Gastroesophageal sphincter (tissue), 4 donors: ENCODE results near the gene PMVK. TPM values are rescaled to one million over a fixed set of nuclear protein-coding genes. Genes with fewer than 3 reads are reported as not detected.
"Not testable (repeated sequence)": the region's sequence is repeated elsewhere in the genome, so short reads cannot be mapped to it uniquely, and the experiment has no call there.

ENCODE experiments used
- ATAC-seq: fragments of 150-250 bp; one replicate; pipeline ENCODE4 v1.9.1; 2016; ENCODE audit warnings: mild to moderate bottlenecking, moderate library complexity
- H3K27ac ChIP-seq, 4 donors: fragments of 200-600 bp; sonication (generic) in 3 of 4; 1 replicate in 3 of 4; 2 replicates in 1 of 4; pipeline ENCODE4 v1.5.1; 2016 to 2019
- H3K27me3 ChIP-seq: fragments of 200-600 bp; sonication (generic); one replicate; pipeline ENCODE4 v1.5.1; 2019
- H3K36me3 ChIP-seq, 2 donors: fragments of 200-600 bp; sonication (generic); one replicate each; pipeline ENCODE4 v1.5.1; 2019; ENCODE audit warnings: control low read depth in 1 of 2
- H3K4me1 ChIP-seq, 3 donors: fragments of 200-600 bp; sonication (generic); 1 replicate in 2 of 3; 2 replicates in 1 of 3; pipeline ENCODE4 v1.5.1; 2016 to 2019; ENCODE audit warnings: control low read depth in 2 of 3
- H3K4me3 ChIP-seq, 2 donors: fragments of 200-600 bp; sonication (generic); one replicate each; pipeline ENCODE4 v1.5.1; 2019; ENCODE audit warnings: mild to moderate bottlenecking in 1 of 2, moderate library complexity in 1 of 2
- H3K9me3 ChIP-seq, 3 donors: fragments of 200-600 bp; sonication (generic); one replicate each; pipeline ENCODE4 v1.5.1; 2017 to 2019; ENCODE audit warnings: control low read depth in 2 of 3
- EP300 ChIP-seq: sonication (generic); formaldehyde crosslinking; IDR thresholded peaks from one replicate; pipeline ENCODE4 v1.6.1; 2017; ENCODE audit warnings: antibody characterized with exemption, mild to moderate bottlenecking
- POLR2A ChIP-seq, 2 donors: fragments of 450-650 bp; IDR thresholded peaks; one replicate each; pipeline ENCODE4 v1.6.1; 2017; ENCODE audit warnings: antibody characterized with exemption in 2 of 2, mild to moderate bottlenecking in 2 of 2, moderate library complexity in 1 of 2
- POLR2AphosphoS5 ChIP-seq: sonication (generic); formaldehyde crosslinking; IDR thresholded peaks from one replicate; pipeline ENCODE4 v1.6.1; 2017; ENCODE audit warnings: antibody characterized with exemption
- WGBS, 2 donors: methylation state at CpG; one replicate each; pipeline ENCODE4 v1.1.5; 2018; ENCODE audit warnings: low coverage in 1 of 2; 5-methylcytosine and 5-hydroxymethylcytosine counted together
- total RNA-seq, 4 donors: library from RNA; depleted of rRNA; stranded (reverse); fragments of >200 nt; gene quantifications; one replicate each; pipeline ENCODE4 v1.1.0, GENCODE V29; 2016
- TF ChIP-seq, protein P1 (sequence below), 4 experiments: fragments of 200-600 bp in 2 of 4; fragments of 450-650 bp in 2 of 4; sonication (generic) in 1 of 4; IDR thresholded peaks; one replicate each; pipeline ENCODE4 v1.5.1; 2017 to 2019; ENCODE audit warnings: antibody characterized with exemption in 4 of 4, mild to moderate bottlenecking in 2 of 4, moderate library complexity in 2 of 4

The PMVK gene
- total RNA-seq, 4 donors from 2014 or later = 15.8 to 21.3 (median 18.2) TPM

DNA sequence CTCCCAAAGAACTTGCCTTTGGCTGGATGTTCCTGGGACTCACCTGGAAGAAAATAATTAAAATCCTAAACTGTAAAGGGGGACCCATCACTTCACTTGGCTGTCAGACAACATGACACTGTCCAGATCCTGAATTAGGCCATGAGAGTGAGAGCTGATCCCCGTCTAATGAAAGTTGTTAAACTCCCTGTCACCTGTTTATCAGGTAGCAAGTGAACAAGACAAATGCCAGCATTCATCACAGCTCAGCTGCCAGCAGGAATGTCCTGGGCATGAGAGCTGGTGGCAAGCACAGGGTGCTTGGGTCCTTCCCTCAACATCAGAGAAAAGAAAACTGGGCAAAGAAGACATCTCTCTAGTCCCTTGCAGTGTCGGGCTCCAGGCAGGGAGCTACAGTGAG lies 23.8 kb downstream of the PMVK start:
- WGBS, 2 donors = 89 to 90% methylated on average over 2 of the region's 2 CpGs
- no peaks in the 10 kb centered on the region for H3K27me3 ChIP-seq
- H3K27ac ChIP-seq = no peak overlapping the region
- H3K36me3 ChIP-seq = peaks cover 0 to 8% of the 10 kb centered on the region in 2 donors
- ATAC-seq = no peak
- H3K4me3 ChIP-seq = no peak overlapping the region
- TF ChIP-seq, protein P1, sequence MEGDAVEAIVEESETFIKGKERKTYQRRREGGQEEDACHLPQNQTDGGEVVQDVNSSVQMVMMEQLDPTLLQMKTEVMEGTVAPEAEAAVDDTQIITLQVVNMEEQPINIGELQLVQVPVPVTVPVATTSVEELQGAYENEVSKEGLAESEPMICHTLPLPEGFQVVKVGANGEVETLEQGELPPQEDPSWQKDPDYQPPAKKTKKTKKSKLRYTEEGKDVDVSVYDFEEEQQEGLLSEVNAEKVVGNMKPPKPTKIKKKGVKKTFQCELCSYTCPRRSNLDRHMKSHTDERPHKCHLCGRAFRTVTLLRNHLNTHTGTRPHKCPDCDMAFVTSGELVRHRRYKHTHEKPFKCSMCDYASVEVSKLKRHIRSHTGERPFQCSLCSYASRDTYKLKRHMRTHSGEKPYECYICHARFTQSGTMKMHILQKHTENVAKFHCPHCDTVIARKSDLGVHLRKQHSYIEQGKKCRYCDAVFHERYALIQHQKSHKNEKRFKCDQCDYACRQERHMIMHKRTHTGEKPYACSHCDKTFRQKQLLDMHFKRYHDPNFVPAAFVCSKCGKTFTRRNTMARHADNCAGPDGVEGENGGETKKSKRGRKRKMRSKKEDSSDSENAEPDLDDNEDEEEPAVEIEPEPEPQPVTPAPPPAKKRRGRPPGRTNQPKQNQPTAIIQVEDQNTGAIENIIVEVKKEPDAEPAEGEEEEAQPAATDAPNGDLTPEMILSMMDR (IDR thresholded peaks at IDR 0.05) = no peak
- TF ChIP-seq EP300 (no peak), POLR2A (IDR thresholded peaks at IDR 0.05) (no peak), POLR2AphosphoS5 (no peak)
- no peaks in the 10 kb centered on the region for H3K9me3 ChIP-seq
- H3K4me1 ChIP-seq = no peaks in the 10 kb centered on the region

DNA sequence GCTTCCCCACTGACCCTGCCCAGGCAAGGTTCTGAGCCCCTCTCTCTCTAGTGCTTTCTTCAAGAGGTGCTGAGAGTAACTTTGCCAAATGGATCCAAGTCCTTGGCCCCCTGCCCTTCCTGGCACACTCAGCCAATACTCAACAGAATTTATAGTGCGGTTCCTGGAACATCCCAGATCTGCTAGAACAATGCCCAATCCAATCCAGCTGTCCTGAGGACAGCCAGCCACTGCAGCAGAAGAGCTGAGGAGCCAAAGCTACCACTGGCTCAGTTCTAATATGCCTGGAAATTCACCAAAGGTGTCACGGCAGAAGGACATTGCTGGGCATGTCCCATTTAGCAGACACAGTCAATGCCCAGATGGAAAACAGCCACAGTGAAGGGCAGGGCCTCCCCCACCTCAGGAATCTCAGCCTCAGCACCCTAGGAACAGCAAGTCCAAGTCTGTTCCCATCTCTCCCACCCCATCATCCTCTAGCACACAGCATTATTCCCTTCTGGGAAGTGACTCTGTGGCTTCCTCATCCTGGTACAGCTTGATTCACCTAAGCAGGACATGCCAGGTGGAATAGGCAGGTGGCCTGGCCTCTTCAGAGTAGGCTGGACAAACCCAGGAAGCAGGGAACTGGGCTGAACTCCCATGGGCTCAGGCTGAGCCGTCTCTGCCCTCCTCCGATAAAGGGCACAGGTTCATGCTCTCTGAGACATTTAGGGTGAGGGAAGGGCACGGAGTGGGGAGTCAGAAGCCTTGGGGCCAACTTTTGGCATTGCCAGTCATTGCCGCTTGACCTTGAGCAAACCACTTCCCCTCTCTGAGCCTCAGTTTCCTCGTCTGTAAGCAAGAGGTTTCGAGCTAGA lies 24.6 kb downstream of the PMVK start:
- Histone ChIP-seq H3K9me3 (no peaks in the 10 kb centered on the region), H3K27me3 (no peaks in the 10 kb centered on the region), H3K4me3 (no peak overlapping the region), H3K4me1 (no peaks in the 10 kb centered on the region), H3K27ac (no peak overlapping the region), H3K36me3 (peaks cover 0 to 4% of the 10 kb centered on the region in 2 donors)
- TF ChIP-seq POLR2A (IDR thresholded peaks at IDR 0.05) (no peak), POLR2AphosphoS5 (no peak), EP300 (no peak)
- TF ChIP-seq, protein P1 (IDR thresholded peaks at IDR 0.05) = no peak
- no peak for ATAC-seq
- WGBS, 2 donors = 87 to 100% methylated on average over 1 to 3 of the region's 8 CpGs

GRCh38 chr1:154910851-154911250 lies 25.7 kb downstream of the PMVK start:
- no peak for ATAC-seq
- 90 to 95% methylated on average over 2 to 4 of the region's 5 CpGs for WGBS, 2 donors
- H3K36me3 ChIP-seq = no peaks in the 10 kb centered on the region
- H3K4me3 ChIP-seq = no peak overlapping the region
- no peaks in the 10 kb centered on the region for H3K27me3 ChIP-seq
- no peaks in the 10 kb centered on the region for H3K4me1 ChIP-seq
- TF ChIP-seq POLR2AphosphoS5 (no peak), POLR2A (IDR thresholded peaks at IDR 0.05) (no peak), EP300 (no peak)
- TF ChIP-seq, protein P1 (IDR thresholded peaks at IDR 0.05) = no peak
- H3K27ac ChIP-seq = no peak overlapping the region
- no peaks in the 10 kb centered on the region for H3K9me3 ChIP-seq

DNA sequence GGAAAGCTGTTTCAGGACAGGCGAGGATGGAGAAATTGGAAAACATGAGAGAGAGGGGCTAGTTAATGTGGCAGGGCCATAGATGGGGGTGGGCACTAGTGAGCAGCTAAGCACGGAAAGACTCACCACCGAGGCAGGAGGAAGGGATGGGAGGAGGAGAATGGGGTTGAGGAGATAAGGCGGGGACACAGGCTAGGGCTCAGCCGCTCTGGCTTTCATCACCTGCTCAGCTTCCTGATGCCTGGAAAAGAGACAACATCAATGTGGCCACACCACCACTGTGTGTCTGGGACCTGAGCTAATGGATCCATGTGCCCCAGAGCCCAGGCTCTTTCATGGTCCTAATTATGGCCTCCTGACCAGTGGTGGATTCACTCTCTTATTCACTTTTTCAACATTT lies 27.6 kb downstream of the PMVK start:
- Histone ChIP-seq H3K27me3 (no peaks in the 10 kb centered on the region), H3K4me3 (no peak overlapping the region), H3K9me3 (no peaks in the 10 kb centered on the region), H3K4me1 (no peaks in the 10 kb centered on the region), H3K36me3 (no peaks in the 10 kb centered on the region), H3K27ac (no peak overlapping the region)
- ATAC-seq = no peak
- WGBS, 2 donors = 78 to 89% methylated on average over 5 of the region's 5 CpGs
- TF ChIP-seq, protein P1 (IDR thresholded peaks at IDR 0.05) = no peak
- TF ChIP-seq POLR2A (IDR thresholded peaks at IDR 0.05) (no peak), POLR2AphosphoS5 (no peak), EP300 (no peak)

DNA sequence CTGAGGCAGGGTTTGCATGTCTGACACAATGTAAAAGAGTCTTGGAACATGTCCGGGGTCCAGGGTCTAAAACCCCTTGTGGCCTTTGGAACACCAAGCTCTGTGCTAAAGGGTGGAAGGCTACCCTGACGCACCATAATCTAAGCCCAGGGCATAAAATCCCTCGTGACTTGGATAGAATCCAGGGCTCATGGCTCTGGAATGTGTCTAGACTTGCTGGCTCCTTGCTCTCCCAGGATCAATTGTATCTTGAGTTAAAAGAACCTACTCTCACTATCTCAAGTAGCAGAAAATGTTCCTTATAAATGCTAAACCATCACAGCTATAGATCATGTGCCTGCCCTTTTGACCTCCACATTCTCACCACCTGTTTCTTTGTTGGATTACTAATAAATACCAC lies 28.4 kb downstream of the PMVK start:
- H3K4me3 ChIP-seq, H3K27me3 ChIP-seq, H3K4me1 ChIP-seq, ATAC-seq, H3K27ac ChIP-seq, H3K9me3 ChIP-seq, H3K36me3 ChIP-seq: not testable (repeated sequence)
- 70% methylated on average over 2 of the region's 3 CpGs; no CpG with 5 or more reads in 1 of the 2 donors for WGBS, 2 donors
